ENCODE results near the gene RASGRF2. TPM values are rescaled to one million over a fixed set of nuclear protein-coding genes. Genes with fewer than 3 reads are reported as not detected.
A peak's percentile ranks its signal among the peaks of the same experiment; 100 is the strongest.

RASGRF2 gene
- total and polyA plus RNA-seq, 2 of the 13 experiments (the other 11 are each of a cell fraction or from before 2014, with no cell fraction given) = 23.6 to 29.0 TPM

- TF ChIP-seq FOXJ3 (CRISPR knock-in tag; IDR thresholded peaks at IDR 0.05; ENCODE audit: borderline replicate concordance) = no peak
- TF ChIP-seq FOXA3 (CRISPR knock-in tag; IDR thresholded peaks at IDR 0.05) = peak; percentile 89
- TF ChIP-seq EP300 (IDR thresholded peaks at IDR 0.05; ENCODE audit: low read depth in 2 of 2, low read length in 2 of 2) = peak in 1 of 2 experiments; percentile 83; a peak in 2 of 4 replicates
- no peak; the same call in 1 of the 2 replicates for TF ChIP-seq EP300 (CRISPR knock-in tag; IDR thresholded peaks at IDR 0.05; ENCODE audit: borderline replicate concordance)
- no peak for TF ChIP-seq ZSCAN22 (CRISPR knock-in tag; IDR thresholded peaks at IDR 0.05)
- TF ChIP-seq KLF13 (CRISPR knock-in tag; IDR thresholded peaks at IDR 0.05) = no peak
- no peak for TF ChIP-seq IRF1 (CRISPR knock-in tag; IDR thresholded peaks at IDR 0.05; ENCODE audit: low read depth)
- TF ChIP-seq HNRNPH1 (optimal IDR thresholded peaks at IDR 0.05; ENCODE audit: low read depth, low read length) = no peak
- TF ChIP-seq ARID3A (IDR thresholded peaks at IDR 0.05; ENCODE audit: low read depth, low read length) = peak; percentile 72
- TF ChIP-seq FLYWCH1 (CRISPR knock-in tag; IDR thresholded peaks at IDR 0.05) = no peak
- TF ChIP-seq DR1 (CRISPR knock-in tag; IDR thresholded peaks at IDR 0.05) = no peak
- peak; percentile 47 for TF ChIP-seq CEBPG (CRISPR knock-in tag; IDR thresholded peaks at IDR 0.05)
- no peak for TF ChIP-seq RBAK (CRISPR knock-in tag; IDR thresholded peaks at IDR 0.05)
- no peak for TF ChIP-seq ZNF343 (CRISPR knock-in tag; IDR thresholded peaks at IDR 0.05)
- TF ChIP-seq SMARCE1 (IDR thresholded peaks at IDR 0.05; ENCODE audit: borderline replicate concordance) = no peak
- no peak for TF ChIP-seq PHF8 (CRISPR knock-in tag; IDR thresholded peaks at IDR 0.05)
- TF ChIP-seq HDAC2 (CRISPR knock-in tag; IDR thresholded peaks at IDR 0.05) = no peak
- TF ChIP-seq ZNF781 (CRISPR knock-in tag; IDR thresholded peaks at IDR 0.05; ENCODE audit: borderline replicate concordance, not compliant biosample characterization) = no peak
- no peak for TF ChIP-seq ZNF552 (CRISPR knock-in tag; IDR thresholded peaks at IDR 0.05; ENCODE audit: borderline replicate concordance)
- no peak for TF ChIP-seq NFIB (CRISPR knock-in tag; IDR thresholded peaks at IDR 0.05; ENCODE audit: borderline replicate concordance)
- TF ChIP-seq NFE2L2 (IDR thresholded peaks at IDR 0.05; ENCODE audit: low read length) = no peak
- TF ChIP-seq ZNF274 (CRISPR knock-in tag; IDR thresholded peaks at IDR 0.05) = no peak
- TF ChIP-seq GATA4 (IDR thresholded peaks at IDR 0.05; ENCODE audit: borderline replicate concordance, low read depth) = 0 out of 2 replicates have a peak, but pooled peaks have one; percentile 31
- no peak for TF ChIP-seq ZNF430 (CRISPR knock-in tag; IDR thresholded peaks at IDR 0.05)
- TF ChIP-seq ZNF18 (CRISPR knock-in tag; IDR thresholded peaks at IDR 0.05; ENCODE audit: insufficient replicate concordance) = no peak
- no peak for TF ChIP-seq SOX13 (IDR thresholded peaks at IDR 0.05)
- peak in 1 of 2 experiments; percentile 74; a peak in 2 of 4 replicates for TF ChIP-seq SOX13 (CRISPR knock-in tag; conservative IDR thresholded peaks at IDR 0.05 in 1 of 2, IDR thresholded peaks at IDR 0.05 in 1 of 2)
Observed at GRCh38 chr5:80967500-80968181, 7.5 kb downstream of the RASGRF2 start (continued).

All from HepG2 (cell line).